ENCODE data around the gene HPCAL1.

The HPCAL1 gene

GRCh38 chr2:10393640-10393982 lies 90.9 kb downstream of the HPCAL1 start:
- TF ChIP-seq CTCF (conservative IDR thresholded peaks at IDR 0.05; ENCODE audit: low read length), result no peak
- no peak for DNase-seq (ENCODE audit: low read depth)
- H3K4me3 ChIP-seq (ENCODE audit: low read length), result no peak overlapping the region

- no peak for DNase-seq (ENCODE audit: low read depth)
- no peak for TF ChIP-seq CTCF (conservative IDR thresholded peaks at IDR 0.05; ENCODE audit: low read length)
- no peak overlapping the region for H3K4me3 ChIP-seq (ENCODE audit: low read length)
Measured at GRCh38 chr2:10395893-10396292, 93.2 kb downstream of the HPCAL1 start.

- no peak overlapping the region for H3K4me3 ChIP-seq (ENCODE audit: low read length)
- TF ChIP-seq CTCF (conservative IDR thresholded peaks at IDR 0.05; ENCODE audit: low read length), result no peak
- DNase-seq (ENCODE audit: low read depth), result no peak
Measured at GRCh38 chr2:10396464-10396863, 93.8 kb downstream of the HPCAL1 start.

GRCh38 chr2:10397297-10397875 lies 94.7 kb downstream of the HPCAL1 start:
- no peak for TF ChIP-seq CTCF (conservative IDR thresholded peaks at IDR 0.05; ENCODE audit: low read length)
- no peak for DNase-seq (ENCODE audit: low read depth)
- no peak overlapping the region for H3K4me3 ChIP-seq (ENCODE audit: low read length)

- no peak for DNase-seq (ENCODE audit: low read depth)
- no peak overlapping the region for H3K4me3 ChIP-seq (ENCODE audit: low read length)
- TF ChIP-seq CTCF (conservative IDR thresholded peaks at IDR 0.05; ENCODE audit: low read length), result no peak
Measured at GRCh38 chr2:10397878-10398277, 95.2 kb downstream of the HPCAL1 start.

GRCh38 chr2:10398496-10398895 lies 95.8 kb downstream of the HPCAL1 start:
- H3K4me3 ChIP-seq (ENCODE audit: low read length), result no peak overlapping the region
- TF ChIP-seq CTCF (conservative IDR thresholded peaks at IDR 0.05; ENCODE audit: low read length), result no peak
- DNase-seq (ENCODE audit: low read depth), result no peak

- H3K4me3 ChIP-seq (ENCODE audit: low read length), result no peak overlapping the region
- TF ChIP-seq CTCF (conservative IDR thresholded peaks at IDR 0.05; ENCODE audit: low read length), result no peak
- DNase-seq (ENCODE audit: low read depth), result no peak
Measured at GRCh38 chr2:10399358-10399757, 96.7 kb downstream of the HPCAL1 start.

Data from AG10803 (cell line).